Thyroid gland (tissue), 4 donors: ENCODE results near the gene ITLN1. TPM values are rescaled to one million over a fixed set of nuclear protein-coding genes. Genes with fewer than 3 reads are reported as not detected.
A peak's percentile ranks its signal among the peaks of the same experiment; 100 is the strongest.
"Not testable (repeated sequence)": the region's sequence is repeated elsewhere in the genome, so short reads cannot be mapped to it uniquely, and the experiment has no call there.

Experiments used
- DNase-seq, 2 donors: peaks; one replicate each; pipeline ENCODE4 v3.0.0-alpha.2; 2019
- H3K27ac ChIP-seq, 3 donors: fragments of 200-600 bp; sonication (generic); 1 replicate in 2 of 3; 2 replicates in 1 of 3; pipeline ENCODE4 v1.5.1; 2016 to 2019; ENCODE audit warnings: mild to moderate bottlenecking in 1 of 3, moderate library complexity in 1 of 3
- H3K27me3 ChIP-seq: fragments of 200-600 bp; sonication (generic); one replicate; pipeline ENCODE4 v1.5.1; 2019
- H3K36me3 ChIP-seq, 2 donors: fragments of 200-600 bp; sonication (generic); one replicate each; pipeline ENCODE4 v1.5.1; 2016 to 2019
- H3K4me1 ChIP-seq, 2 donors: fragments of 200-600 bp; sonication (generic); one replicate each; pipeline ENCODE4 v1.5.1; 2017 to 2019
- H3K4me3 ChIP-seq, 3 donors: fragments of 200-600 bp; sonication (generic); replicated peaks in 1 of 3; 1 replicate in 2 of 3; 2 replicates in 1 of 3; pipeline ENCODE4 v1.5.1; 2016; ENCODE audit warnings: mild to moderate bottlenecking in 1 of 3
- H3K9me3 ChIP-seq: fragments of 200-600 bp; sonication (generic); one replicate; pipeline ENCODE4 v1.5.1; 2017
- POLR2A ChIP-seq, 2 donors: fragments of 450-650 bp; IDR thresholded peaks; one replicate each; pipeline ENCODE4 v1.6.1; 2017; ENCODE audit warnings: antibody characterized with exemption in 2 of 2, mild to moderate bottlenecking in 2 of 2, moderate library complexity in 1 of 2
- WGBS, 2 donors: methylation state at CpG; one replicate each; pipeline ENCODE4 v1.1.5; 2017; 5-methylcytosine and 5-hydroxymethylcytosine counted together
- intact Hi-C: fragments of 100-400 bp; cut with DNase I; formaldehyde crosslinking; loops from one replicate; pipeline ENCODE4 v1.15.1; 2023
- total RNA-seq, 4 donors: library from RNA; depleted of rRNA; stranded (reverse); fragments of >200 nt; gene quantifications; one replicate each; pipeline ENCODE4 v1.2.3, GENCODE V29; 2016
- TF ChIP-seq, protein P1 (sequence below), 6 experiments: fragments of 200-600 bp in 3 of 6; fragments of 450-650 bp in 3 of 6; sonication (generic) in 3 of 6; IDR thresholded peaks; one replicate each; pipeline ENCODE4 v1.5.1; 2016 to 2019; ENCODE audit warnings: antibody characterized with exemption in 6 of 6, mild to moderate bottlenecking in 2 of 6, inconsistent platforms in 1 of 6, moderate library complexity in 1 of 6

The ITLN1 gene
- total RNA-seq, 4 donors from 2014 or later: not detected

DNA sequence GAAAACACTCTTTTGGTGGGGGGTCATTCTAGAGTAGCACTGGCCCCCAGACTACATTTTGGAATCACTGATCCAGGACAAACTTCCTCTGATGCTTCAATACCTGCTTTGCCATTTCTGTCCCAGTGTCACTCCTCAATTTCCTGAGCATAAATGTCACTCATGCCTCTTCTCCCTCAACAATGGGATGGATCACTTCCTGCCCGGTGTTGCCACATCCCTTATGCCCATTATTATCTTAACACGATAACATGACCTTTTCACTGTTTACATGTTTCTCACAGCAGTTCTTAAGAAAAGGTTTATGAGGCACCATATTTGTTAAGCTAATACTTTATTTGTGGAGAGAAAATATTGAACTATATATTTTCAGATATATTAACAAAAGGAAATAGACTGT is 3.9 kb upstream of the ITLN1 start:
- WGBS, 2 donors: 36 to 57% methylated on average over 2 of the region's 2 CpGs
- no peaks in the 10 kb centered on the region for H3K36me3 ChIP-seq
- intact Hi-C loops: no loop called here

DNA sequence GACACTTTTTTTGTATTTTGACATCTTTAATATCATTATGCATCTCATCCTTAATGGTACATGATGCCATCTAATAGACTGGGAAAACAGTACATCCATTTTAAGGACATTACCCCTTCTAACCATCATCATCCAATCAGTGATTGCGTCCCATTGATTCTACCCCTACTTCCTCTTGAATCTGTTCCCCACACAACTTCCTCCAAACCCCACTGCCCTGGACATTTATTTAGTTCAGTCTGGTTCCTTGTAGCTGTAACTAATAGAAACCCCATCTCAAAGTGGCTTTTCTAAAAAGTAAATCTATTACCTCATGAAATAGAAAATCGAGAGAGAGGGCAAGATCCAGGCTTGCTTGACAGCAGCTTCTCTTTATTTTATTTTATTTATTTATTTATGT is 2.1 kb upstream of the ITLN1 start:
- no peaks in the 10 kb centered on the region for H3K36me3 ChIP-seq
- no peak overlapping the region for H3K4me3 ChIP-seq
- TF ChIP-seq, protein P1, sequence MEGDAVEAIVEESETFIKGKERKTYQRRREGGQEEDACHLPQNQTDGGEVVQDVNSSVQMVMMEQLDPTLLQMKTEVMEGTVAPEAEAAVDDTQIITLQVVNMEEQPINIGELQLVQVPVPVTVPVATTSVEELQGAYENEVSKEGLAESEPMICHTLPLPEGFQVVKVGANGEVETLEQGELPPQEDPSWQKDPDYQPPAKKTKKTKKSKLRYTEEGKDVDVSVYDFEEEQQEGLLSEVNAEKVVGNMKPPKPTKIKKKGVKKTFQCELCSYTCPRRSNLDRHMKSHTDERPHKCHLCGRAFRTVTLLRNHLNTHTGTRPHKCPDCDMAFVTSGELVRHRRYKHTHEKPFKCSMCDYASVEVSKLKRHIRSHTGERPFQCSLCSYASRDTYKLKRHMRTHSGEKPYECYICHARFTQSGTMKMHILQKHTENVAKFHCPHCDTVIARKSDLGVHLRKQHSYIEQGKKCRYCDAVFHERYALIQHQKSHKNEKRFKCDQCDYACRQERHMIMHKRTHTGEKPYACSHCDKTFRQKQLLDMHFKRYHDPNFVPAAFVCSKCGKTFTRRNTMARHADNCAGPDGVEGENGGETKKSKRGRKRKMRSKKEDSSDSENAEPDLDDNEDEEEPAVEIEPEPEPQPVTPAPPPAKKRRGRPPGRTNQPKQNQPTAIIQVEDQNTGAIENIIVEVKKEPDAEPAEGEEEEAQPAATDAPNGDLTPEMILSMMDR (IDR thresholded peaks at IDR 0.05): no peak
- no peaks in the 10 kb centered on the region for H3K9me3 ChIP-seq
- no peaks in the 10 kb centered on the region for H3K4me1 ChIP-seq
- intact Hi-C loops: no loop called here
- no peak overlapping the region for H3K27ac ChIP-seq
- DNase-seq: no peak
- WGBS, 2 donors: 87 to 93% methylated on average over 2 of the region's 2 CpGs
- H3K27me3 ChIP-seq: no peaks in the 10 kb centered on the region

More for the DNA sequence above, 3.9 kb upstream of the ITLN1 start:
- no peaks in the 10 kb centered on the region for H3K4me1 ChIP-seq
- H3K4me3 ChIP-seq: no peak overlapping the region
- H3K27me3 ChIP-seq: no peaks in the 10 kb centered on the region
- H3K27ac ChIP-seq: no peak overlapping the region
- no peak for TF ChIP-seq POLR2A (IDR thresholded peaks at IDR 0.05)
- TF ChIP-seq, protein P1 (IDR thresholded peaks at IDR 0.05): no peak
- H3K9me3 ChIP-seq: no peaks in the 10 kb centered on the region
- no peak for DNase-seq

DNA sequence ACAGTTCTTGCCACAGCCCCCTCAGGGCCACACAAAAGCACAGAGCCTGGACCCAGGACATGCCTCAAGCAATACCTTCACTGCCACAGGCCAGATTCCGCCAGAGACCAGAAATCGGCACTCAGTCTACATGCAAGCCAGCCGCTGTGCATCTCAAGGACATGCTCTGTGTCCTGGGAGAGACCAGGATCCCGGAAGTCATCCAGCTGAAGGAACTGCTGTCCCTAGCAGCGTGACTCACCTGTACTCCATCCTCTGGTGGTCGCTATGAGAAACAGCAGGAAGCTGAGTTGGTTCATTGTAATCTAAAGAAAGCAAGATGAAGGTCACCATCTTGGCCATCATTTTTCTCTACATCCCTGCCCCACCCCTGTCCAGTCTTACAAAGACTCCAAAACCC is 401 bp downstream of the ITLN1 start:
- H3K9me3 ChIP-seq: no peaks in the 10 kb centered on the region
- 48 to 67% methylated on average over 6 of the region's 6 CpGs for WGBS, 2 donors
- intact Hi-C loops: no loop called here
- H3K27me3 ChIP-seq: no peaks in the 10 kb centered on the region
- no peaks in the 10 kb centered on the region for H3K4me1 ChIP-seq
- no peak overlapping the region for H3K4me3 ChIP-seq
- no peaks in the 10 kb centered on the region for H3K36me3 ChIP-seq
- H3K27ac ChIP-seq: no peak overlapping the region
- DNase-seq: peak in 1 of 2 donors; percentile 33
- TF ChIP-seq, protein P1 (IDR thresholded peaks at IDR 0.05): peak in 2 of 6 experiments; percentile 42 to 50
- no peak for TF ChIP-seq POLR2A (IDR thresholded peaks at IDR 0.05)

DNA sequence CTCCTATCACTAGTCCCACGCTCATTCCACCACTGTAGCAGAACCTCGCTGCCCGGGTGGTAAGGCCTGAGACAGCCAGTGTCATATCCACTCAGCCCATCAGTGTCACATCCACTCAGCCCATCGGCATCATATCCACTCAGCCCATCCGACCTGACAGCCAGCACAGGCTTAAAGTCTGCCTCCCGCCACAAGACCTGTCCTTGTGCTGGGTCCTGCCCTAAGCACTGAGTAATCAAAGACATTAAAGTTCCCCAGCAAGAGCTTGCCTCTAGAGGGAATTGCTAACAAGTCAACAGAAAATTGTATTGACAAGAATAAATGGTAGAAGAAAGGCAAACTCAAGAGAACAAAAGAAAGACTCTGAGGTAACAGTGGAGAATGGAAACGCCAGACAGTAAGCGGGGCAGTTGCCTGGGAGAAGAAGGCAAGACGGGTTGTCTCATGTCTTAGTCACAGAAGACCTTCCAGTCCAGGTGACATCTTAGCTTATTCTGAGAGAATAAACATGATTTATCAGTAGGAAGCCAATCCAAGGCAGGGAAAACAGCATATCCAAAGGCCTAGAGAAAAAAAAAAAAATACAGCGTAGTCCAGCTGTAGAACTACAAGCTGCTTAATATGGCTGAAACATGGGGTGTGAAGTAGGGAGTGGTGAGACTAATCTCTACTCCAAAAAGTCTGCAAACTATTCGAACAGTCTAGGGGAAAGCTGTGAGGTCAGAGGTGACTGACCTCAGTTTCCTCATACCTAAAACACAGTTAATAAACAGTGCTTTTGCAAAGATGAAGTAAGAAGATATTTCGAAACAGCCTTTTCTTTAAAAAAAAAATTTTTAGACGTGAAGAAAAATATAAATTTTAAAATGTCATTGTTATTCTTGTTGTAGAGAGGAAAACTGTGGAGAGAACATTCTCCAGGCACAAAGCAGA is 1.1 kb downstream of the ITLN1 start:
- H3K4me3 ChIP-seq: no peak overlapping the region
- WGBS, 2 donors: 81 to 88% methylated on average over 13 of the region's 13 CpGs
- no peak for DNase-seq

DNA sequence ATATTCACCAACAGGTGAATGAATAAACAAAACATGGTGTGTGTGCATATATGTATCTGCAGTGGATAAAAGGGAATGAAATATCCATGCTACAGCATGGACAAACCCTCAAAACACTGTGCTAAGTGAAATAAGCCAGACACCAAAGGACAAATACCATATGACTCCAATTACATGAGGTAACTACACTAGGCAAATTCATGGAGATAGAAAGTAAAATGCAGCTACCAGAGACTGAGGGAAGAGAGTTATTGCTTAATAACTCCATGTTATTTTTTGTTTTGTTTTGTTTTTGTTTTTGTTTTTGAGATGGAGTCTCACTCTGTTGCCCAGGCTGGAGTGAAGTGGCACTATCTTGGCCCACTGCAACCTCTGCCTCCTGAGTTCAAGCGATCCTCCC is 2.4 kb downstream of the ITLN1 start:
- intact Hi-C loops: no loop called here
- TF ChIP-seq POLR2A (IDR thresholded peaks at IDR 0.05): no peak
- TF ChIP-seq, protein P1 (IDR thresholded peaks at IDR 0.05): no peak
- H3K36me3 ChIP-seq: no peaks in the 10 kb centered on the region
- DNase-seq: no peak
- H3K27ac ChIP-seq: no peak overlapping the region
- no peaks in the 10 kb centered on the region for H3K27me3 ChIP-seq
- no peak overlapping the region for H3K4me3 ChIP-seq
- H3K4me1 ChIP-seq: no peaks in the 10 kb centered on the region
- no peaks in the 10 kb centered on the region for H3K9me3 ChIP-seq
- 96 to 100% methylated on average over 1 of the region's 1 CpG for WGBS, 2 donors

More for the DNA sequence above, 1.1 kb downstream of the ITLN1 start:
- no peak overlapping the region for H3K27ac ChIP-seq
- H3K27me3 ChIP-seq: no peaks in the 10 kb centered on the region
- no peaks in the 10 kb centered on the region for H3K36me3 ChIP-seq
- TF ChIP-seq, protein P1 (IDR thresholded peaks at IDR 0.05): no peak
- no peak for TF ChIP-seq POLR2A (IDR thresholded peaks at IDR 0.05)
- H3K9me3 ChIP-seq: no peaks in the 10 kb centered on the region
- intact Hi-C loops: no loop called here
- H3K4me1 ChIP-seq: no peaks in the 10 kb centered on the region

DNA sequence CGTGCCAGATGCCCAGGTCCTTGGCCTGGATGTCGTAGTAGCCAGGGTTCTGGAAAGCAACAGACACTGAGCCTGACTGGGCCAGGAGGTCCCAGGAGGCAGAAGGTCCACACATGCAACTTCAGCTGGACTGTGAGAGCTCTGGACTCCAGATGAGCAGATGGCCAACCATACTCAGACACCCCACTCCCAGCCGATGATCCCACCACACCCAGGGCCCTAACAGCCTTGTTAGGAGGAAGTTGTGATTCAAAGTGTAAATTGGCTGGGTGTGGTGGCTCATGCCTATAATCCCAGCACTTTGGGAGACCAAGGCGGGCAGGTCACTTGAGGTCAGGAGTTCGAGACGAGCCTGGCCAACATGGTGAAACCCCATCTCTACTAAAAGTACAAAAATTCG is 3.7 kb downstream of the ITLN1 start:
- intact Hi-C loops, DNase-seq, H3K4me1 ChIP-seq, H3K27ac ChIP-seq, H3K4me3 ChIP-seq, H3K36me3 ChIP-seq, H3K9me3 ChIP-seq, H3K27me3 ChIP-seq: not testable (repeated sequence)
- WGBS, 2 donors: 81 to 91% methylated on average over 2 to 6 of the region's 7 CpGs
